C4-2B (cell line): ENCODE data around the gene RALGAPA2.

Experiments used
- ZFX ChIP-seq: fragments of 450-650 bp; IDR thresholded peaks from 2 replicates; pipeline ENCODE4 v1.6.1; 2017
- TF ChIP-seq, protein P1 (sequence below): fragments of 450-650 bp; conservative IDR thresholded peaks from 2 replicates; pipeline ENCODE4 v1.5.1; 2017; ENCODE audit warnings: mild to moderate bottlenecking

DNA sequence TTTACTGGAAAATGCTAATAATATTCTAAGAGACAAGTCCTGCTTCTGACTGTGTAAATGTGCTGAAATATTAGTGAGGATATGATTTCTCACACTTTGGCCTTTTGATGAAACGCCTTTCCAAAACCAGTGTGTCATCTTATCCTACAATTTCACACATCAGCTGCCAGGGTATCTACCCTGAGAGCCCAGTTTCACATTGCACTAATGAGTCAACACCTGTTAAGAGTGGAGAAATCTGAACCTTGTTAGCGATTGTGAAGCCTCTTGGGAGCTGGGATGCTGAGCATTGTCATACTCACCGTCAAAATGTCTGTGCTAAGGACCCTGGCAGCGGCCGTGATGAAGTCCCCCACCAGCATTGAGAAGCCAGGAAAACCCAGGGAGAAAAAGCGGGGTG is 166.0 kb downstream of the RALGAPA2 start:
- TF ChIP-seq, protein P1, sequence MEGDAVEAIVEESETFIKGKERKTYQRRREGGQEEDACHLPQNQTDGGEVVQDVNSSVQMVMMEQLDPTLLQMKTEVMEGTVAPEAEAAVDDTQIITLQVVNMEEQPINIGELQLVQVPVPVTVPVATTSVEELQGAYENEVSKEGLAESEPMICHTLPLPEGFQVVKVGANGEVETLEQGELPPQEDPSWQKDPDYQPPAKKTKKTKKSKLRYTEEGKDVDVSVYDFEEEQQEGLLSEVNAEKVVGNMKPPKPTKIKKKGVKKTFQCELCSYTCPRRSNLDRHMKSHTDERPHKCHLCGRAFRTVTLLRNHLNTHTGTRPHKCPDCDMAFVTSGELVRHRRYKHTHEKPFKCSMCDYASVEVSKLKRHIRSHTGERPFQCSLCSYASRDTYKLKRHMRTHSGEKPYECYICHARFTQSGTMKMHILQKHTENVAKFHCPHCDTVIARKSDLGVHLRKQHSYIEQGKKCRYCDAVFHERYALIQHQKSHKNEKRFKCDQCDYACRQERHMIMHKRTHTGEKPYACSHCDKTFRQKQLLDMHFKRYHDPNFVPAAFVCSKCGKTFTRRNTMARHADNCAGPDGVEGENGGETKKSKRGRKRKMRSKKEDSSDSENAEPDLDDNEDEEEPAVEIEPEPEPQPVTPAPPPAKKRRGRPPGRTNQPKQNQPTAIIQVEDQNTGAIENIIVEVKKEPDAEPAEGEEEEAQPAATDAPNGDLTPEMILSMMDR = no peak
- TF ChIP-seq ZFX = no peak
